Panc1 (cell line): ENCODE data around the gene MAPK1IP1L. TPM values are rescaled to one million over a fixed set of nuclear protein-coding genes. Genes with fewer than 3 reads are reported as not detected.
"Not testable (repeated sequence)": the region's sequence is repeated elsewhere in the genome, so short reads cannot be mapped to it uniquely, and the experiment has no call there.

Source experiments
- ATAC-seq: fragments of 200-7000 bp; cut with Tn5 transposase; 2 replicates; pipeline ENCODE4 v1.9.1; 2020; ENCODE audit warnings: mild to moderate bottlenecking, moderate library complexity
- BruUV-seq: library from RNA; stranded (reverse); fragments of 400-500 nt; replicated peaks from 2 replicates; lab custom pipeline; 2021; lab: Mats Ljungman, UMichigan
- CTCF ChIA-PET: fragments of 300-600 bp; sonication (Branson Sonifier 250); formaldehyde crosslinking; loops from one replicate; lab custom pipeline; 2022; ENCODE audit warnings: antibody characterized with exemption; lab: Charles Lee
- POLR2A ChIA-PET: fragments of 300-600 bp; sonication (Branson Sonifier 250); formaldehyde crosslinking; loops from one replicate; lab custom pipeline; 2022; ENCODE audit warnings: antibody characterized with exemption; lab: Charles Lee
- DNase-seq: peaks from one replicate; pipeline ENCODE4 v3.0.0-alpha.2; 2010; ENCODE audit warnings: low read depth, low spot score
- H3K27ac ChIP-seq: 2 replicates; pipeline ENCODE4 v1.5.1; 2011; ENCODE audit warnings: mild to moderate bottlenecking, low read length, inconsistent platforms
- H3K27me3 ChIP-seq: fragments of 200-500 bp; sonication (Bioruptor generic); 2 replicates; pipeline ENCODE4 v1.6.0; 2014; ENCODE audit warnings: low read length, inconsistent platforms; ENCODE audit not compliant: control insufficient read depth, insufficient read depth
- H3K36me3 ChIP-seq: fragments of 200-500 bp; sonication (Bioruptor generic); 2 replicates; pipeline ENCODE4 v1.5.1; 2014; ENCODE audit warnings: inconsistent platforms, mild to moderate bottlenecking, low read length, moderate library complexity; ENCODE audit not compliant: control insufficient read depth, insufficient read depth
- H3K4me1 ChIP-seq: 2 replicates; pipeline ENCODE4 v1.5.1; 2011; ENCODE audit warnings: inconsistent platforms, mild to moderate bottlenecking, low read length, moderate library complexity; ENCODE audit not compliant: control insufficient read depth, insufficient read depth
- H3K4me3 ChIP-seq, 2 experiments: 2 replicates each; pipeline ENCODE4 v1.5.1; 2011 to 2012; ENCODE audit warnings: low read depth in 2 of 2, low read length in 2 of 2, mild to moderate bottlenecking in 2 of 2, inconsistent platforms in 1 of 2, moderate library complexity in 1 of 2
- H3K9me3 ChIP-seq: fragments of 200-500 bp; sonication (Bioruptor generic); 2 replicates; pipeline ENCODE4 v1.5.1; 2014; ENCODE audit warnings: low read depth, mild to moderate bottlenecking, inconsistent platforms, low read length, moderate library complexity; ENCODE audit not compliant: control insufficient read depth, insufficient read depth
- CTCF ChIP-seq: fragments of 450-650 bp; IDR thresholded peaks from 2 replicates; pipeline ENCODE4 v1.5.1; 2017; ENCODE audit warnings: mild to moderate bottlenecking
- POLR2AphosphoS5 ChIP-seq: IDR thresholded peaks from 2 replicates; pipeline ENCODE4 v1.6.1; 2012; ENCODE audit warnings: mild to moderate bottlenecking, low read depth, low read length, moderate library complexity
- REST ChIP-seq, 2 experiments: IDR thresholded peaks; 2 replicates each; pipeline ENCODE4 v1.6.1; 2011 to 2012; ENCODE audit warnings: low read depth in 2 of 2, control low read depth in 1 of 2, low read length in 1 of 2, mild to moderate bottlenecking in 1 of 2, moderate library complexity in 1 of 2; ENCODE audit not compliant: insufficient read depth in 1 of 2
- SIN3A ChIP-seq: IDR thresholded peaks from 2 replicates; pipeline ENCODE4 v1.6.1; 2012; ENCODE audit warnings: low read depth, mild to moderate bottlenecking, low read length, moderate library complexity, borderline replicate concordance; ENCODE audit not compliant: insufficient read depth
- TCF7L2 ChIP-seq: IDR thresholded peaks from 2 replicates; pipeline ENCODE4 v1.6.1; 2011; ENCODE audit warnings: mild to moderate bottlenecking, low read depth, low read length, inconsistent platforms
- in situ Hi-C: cut with HindIII; loops from 2 replicates; pipeline ENCODE4 v1.10.0; 2016; ENCODE audit warnings: low sequenced_read_pairs, low pct_unique_long_range_greater_than_20kb
- intact Hi-C: fragments of 100-400 bp; cut with micrococcal nuclease; formaldehyde crosslinking; loops from one replicate; pipeline ENCODE4 v1.10.0; 2022; ENCODE audit not compliant: unreplicated experiment
- total RNA-seq: library from RNA; stranded (reverse); gene quantifications from one replicate; pipeline ENCODE4 v1.2.1, GENCODE V29; 2021; ENCODE audit not compliant: unreplicated experiment

Gene MAPK1IP1L
- total RNA-seq, 1 experiment from 2014 or later, result 79.4 TPM

- POLR2A ChIA-PET, result no interaction called here
- H3K36me3 ChIP-seq, result peaks cover 29% of the 10 kb centered on the region; the same call in 1 of the 2 replicates
- BruUV-seq, result no TSS peak
- H3K27me3 ChIP-seq, result no peaks in the 10 kb centered on the region
- in situ Hi-C loops, result no loop called here
- ATAC-seq (no peak), DNase-seq (no peak)
- intact Hi-C loops, result no loop called here
- H3K4me1 ChIP-seq, result no peaks in the 10 kb centered on the region
- H3K9me3 ChIP-seq, result no peaks in the 10 kb centered on the region
- H3K27ac ChIP-seq, result no peak overlapping the region
- TF ChIP-seq CTCF (no peak), TCF7L2 (no peak), REST (IDR thresholded peaks at IDR 0.05; ENCODE audit: insufficient read depth in 1 of 2, low read depth in 2 of 2, low read length in 1 of 2) (no peak), POLR2AphosphoS5 (no peak), SIN3A (no peak)
- no peak overlapping the region for H3K4me3 ChIP-seq
- CTCF ChIA-PET, result interaction anchor here (0.5 kb wide), 1 partner anchor 47 kb away, joined by 8 read pairs; no protein-coding TSS in a partner anchor
Observed at GRCh38 chr14:55062517-55063351, 11.3 kb downstream of the MAPK1IP1L start.

- H3K4me1 ChIP-seq, ATAC-seq, DNase-seq, CTCF ChIA-PET, in situ Hi-C loops, intact Hi-C loops, H3K9me3 ChIP-seq, H3K4me3 ChIP-seq, POLR2A ChIA-PET, H3K27me3 ChIP-seq, H3K27ac ChIP-seq: not testable (repeated sequence)
- peaks cover 29% of the 10 kb centered on the region; the same call in 1 of the 2 replicates for H3K36me3 ChIP-seq
- BruUV-seq, result TSS peak; percentile 24
Observed at GRCh38 chr14:55064896-55065295, 13.4 kb downstream of the MAPK1IP1L start.

- no peaks in the 10 kb centered on the region for H3K9me3 ChIP-seq
- CTCF ChIA-PET, result no interaction called here
- no peaks in the 10 kb centered on the region for H3K27me3 ChIP-seq
- H3K4me1 ChIP-seq, result no peaks in the 10 kb centered on the region
- no peak overlapping the region for H3K4me3 ChIP-seq
- POLR2A ChIA-PET, result no interaction called here
- in situ Hi-C loops (no loop called here), intact Hi-C loops (no loop called here)
- no peak for DNase-seq
- TF ChIP-seq TCF7L2, result no peak
- no peak for TF ChIP-seq CTCF
- TF ChIP-seq POLR2AphosphoS5, result no peak
- TF ChIP-seq REST (IDR thresholded peaks at IDR 0.05; ENCODE audit: insufficient read depth in 1 of 2, low read depth in 2 of 2, low read length in 1 of 2), result no peak
- TF ChIP-seq SIN3A, result no peak
- no peak for ATAC-seq
- peaks cover 29% of the 10 kb centered on the region; the same call in 1 of the 2 replicates for H3K36me3 ChIP-seq
- H3K27ac ChIP-seq, result no peak overlapping the region
- no TSS peak for BruUV-seq
Observed at GRCh38 chr14:55065411-55065810, 14.0 kb downstream of the MAPK1IP1L start.
